ENCODE data around the gene HJURP. TPM values are rescaled to one million over a fixed set of nuclear protein-coding genes. Genes with fewer than 3 reads are reported as not detected.

Gene HJURP
- polyA plus RNA-seq, 2 of the 4 experiments (the other 2 are of a cell fraction) = 103 to 111 TPM

- no peak for TF ChIP-seq ZFP36 (IDR thresholded peaks at IDR 0.05; ENCODE audit: borderline replicate concordance, partially characterized antibody)
- no peak for TF ChIP-seq HES2 (IDR thresholded peaks at IDR 0.05)
- no peak for TF ChIP-seq ZC3H11A (IDR thresholded peaks at IDR 0.05)
- no peak overlapping the region for H3K4me3 ChIP-seq
- ChIA-PET POLR2A (no interaction called here), CTCF (interaction anchor here (0.7 to 0.8 kb wide), 2 partner anchors 100 to 980 kb away, joined by 3 to 4 read pairs; no protein-coding TSS in a partner anchor)
- H3K4me2 ChIP-seq = no peak overlapping the region
- 78% methylated on average over 4 of the region's 4 CpGs for WGBS (ENCODE audit: missing lambda C conversion rate)
- ATAC-seq (no peak), FAIRE-seq (no peak), DNase-seq (ENCODE audit: low read depth in 1 of 2, low spot score in 1 of 2) (no peak)
- H3K4me1 ChIP-seq = peaks cover 5% of the 10 kb centered on the region
- peak overlapping the region in 1 of 2 experiments; percentile 47; a peak in 3 of 6 replicates for H3K27ac ChIP-seq
- H3K9me3 ChIP-seq = no peaks in the 10 kb centered on the region
Measured at GRCh38 chr2:233811087-233811486, 43.2 kb downstream of the HJURP start.

GRCh38 chr2:233810385-233810784 lies 44.0 kb downstream of the HJURP start:
- ChIA-PET POLR2A (no interaction called here), CTCF (interaction anchor here (0.8 kb wide), 1 partner anchor 99 kb away, joined by 4 read pairs; no protein-coding TSS in a partner anchor)
- peak overlapping the region in 1 of 2 experiments; percentile 47; a peak in 2 of 6 replicates for H3K27ac ChIP-seq
- H3K4me2 ChIP-seq = no peak overlapping the region
- H3K4me1 ChIP-seq = peaks cover 3% of the 10 kb centered on the region; the same call in 2 of the 3 replicates
- WGBS (ENCODE audit: missing lambda C conversion rate) = 82% methylated on average over 6 of the region's 6 CpGs
- H3K4me3 ChIP-seq = no peak overlapping the region
- FAIRE-seq (no peak), ATAC-seq (no peak), DNase-seq (ENCODE audit: low read depth in 1 of 2, low spot score in 1 of 2) (no peak)
- no peak for TF ChIP-seq PBX3 (IDR thresholded peaks at IDR 0.05)
- no peak for TF ChIP-seq CTCF (IDR thresholded peaks at IDR 0.05)
- no peak for TF ChIP-seq ZSCAN20 (CRISPR knock-in tag; IDR thresholded peaks at IDR 0.05)
- no peak for TF ChIP-seq PHF8 (IDR thresholded peaks at IDR 0.05; ENCODE audit: borderline replicate concordance, low read depth)
- no peak for TF ChIP-seq EHMT2 (IDR thresholded peaks at IDR 0.05; ENCODE audit: low read depth)
- TF ChIP-seq HOXB13 (CRISPR knock-in tag; IDR thresholded peaks at IDR 0.05; ENCODE audit: low read depth) = no peak
- TF ChIP-seq ESRRA (IDR thresholded peaks at IDR 0.05; ENCODE audit: borderline replicate concordance, low read length) = no peak
- TF ChIP-seq FOSL2 (IDR thresholded peaks at IDR 0.05) = no peak
- no peak for TF ChIP-seq FOSL2 (CRISPR knock-in tag; IDR thresholded peaks at IDR 0.05)
- no peak for TF ChIP-seq HOXB5 (CRISPR knock-in tag; IDR thresholded peaks at IDR 0.05)
- TF ChIP-seq JUN (IDR thresholded peaks at IDR 0.05) = no peak
- no peaks in the 10 kb centered on the region for H3K9me3 ChIP-seq

- no peak overlapping the region for H3K4me3 ChIP-seq
- no peak overlapping the region for H3K4me2 ChIP-seq
- no peaks in the 10 kb centered on the region for H3K9me3 ChIP-seq
- DNase-seq (ENCODE audit: low read depth in 1 of 2, low spot score in 1 of 2) (no peak), FAIRE-seq (no peak), ATAC-seq (no peak)
- WGBS (ENCODE audit: missing lambda C conversion rate) = 80% methylated on average over 10 of the region's 10 CpGs
- peaks cover 3% of the 10 kb centered on the region; the same call in 2 of the 3 replicates for H3K4me1 ChIP-seq
- ChIA-PET CTCF (interaction anchor here (0.8 kb wide), 1 partner anchor 13 kb away, joined by 3 read pairs; no protein-coding TSS in a partner anchor), POLR2A (no interaction called here)
- H3K27ac ChIP-seq = peak overlapping the region in 1 of 2 experiments; percentile 56; a peak in 2 of 6 replicates
- TF ChIP-seq HMGXB4 (CRISPR knock-in tag; IDR thresholded peaks at IDR 0.05; ENCODE audit: borderline replicate concordance) (no peak), MAX (IDR thresholded peaks at IDR 0.05) (no peak), CTCF (IDR thresholded peaks at IDR 0.05) (no peak), ESRRA (IDR thresholded peaks at IDR 0.05; ENCODE audit: borderline replicate concordance, low read length) (no peak), REST (IDR thresholded peaks at IDR 0.05) (no peak), POLR2A (IDR thresholded peaks at IDR 0.05; ENCODE audit: low read length) (no peak), RFX5 (IDR thresholded peaks at IDR 0.05) (no peak)
Measured at GRCh38 chr2:233807966-233808935, 46.1 kb downstream of the HJURP start.
